ENCODE measurements around the gene IGFBP1.

IGFBP1 gene

DNA sequence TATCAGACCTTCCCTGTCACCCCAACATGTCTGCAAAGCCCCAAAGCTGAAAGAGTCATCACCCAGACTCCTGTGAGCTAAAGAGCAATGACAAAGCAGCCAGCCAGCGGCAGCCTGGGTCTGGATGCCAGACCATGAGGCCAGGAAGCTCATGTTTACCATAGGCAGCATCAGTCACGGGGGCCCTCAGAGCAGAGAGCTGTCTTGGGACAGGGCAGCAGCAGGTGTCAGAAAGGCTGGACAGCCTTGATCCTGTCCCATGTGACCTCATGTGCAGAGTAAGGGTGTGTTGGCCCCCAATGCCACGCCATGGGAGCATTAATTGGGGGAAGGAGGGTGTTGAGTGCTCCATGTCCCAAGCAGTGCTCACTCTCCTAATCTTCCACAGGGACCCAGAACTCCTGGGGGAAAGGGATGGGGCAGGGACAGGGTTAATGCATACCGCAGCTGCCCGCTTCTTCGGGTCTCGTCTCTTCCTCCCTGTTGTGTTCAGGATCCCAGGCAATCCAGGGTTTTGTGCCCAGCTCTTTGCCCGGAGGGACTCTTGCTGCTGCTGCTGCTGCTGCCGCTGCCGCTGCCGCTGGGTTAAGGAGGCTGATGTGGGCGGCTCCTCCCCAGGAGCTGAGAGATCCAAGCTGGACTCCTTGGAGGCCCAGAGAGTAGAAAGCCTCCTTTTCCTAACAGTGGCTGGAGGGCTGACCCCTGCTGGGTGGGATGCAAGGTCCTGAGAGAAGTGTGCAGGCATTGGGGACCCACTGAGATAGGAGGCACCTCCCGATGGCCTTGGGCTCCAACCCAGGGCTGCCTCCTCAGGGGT lies 22.5 kb upstream of the IGFBP1 start:
- H3K4me1 Mint-ChIP-seq: no peaks in the 10 kb centered on the region

DNA sequence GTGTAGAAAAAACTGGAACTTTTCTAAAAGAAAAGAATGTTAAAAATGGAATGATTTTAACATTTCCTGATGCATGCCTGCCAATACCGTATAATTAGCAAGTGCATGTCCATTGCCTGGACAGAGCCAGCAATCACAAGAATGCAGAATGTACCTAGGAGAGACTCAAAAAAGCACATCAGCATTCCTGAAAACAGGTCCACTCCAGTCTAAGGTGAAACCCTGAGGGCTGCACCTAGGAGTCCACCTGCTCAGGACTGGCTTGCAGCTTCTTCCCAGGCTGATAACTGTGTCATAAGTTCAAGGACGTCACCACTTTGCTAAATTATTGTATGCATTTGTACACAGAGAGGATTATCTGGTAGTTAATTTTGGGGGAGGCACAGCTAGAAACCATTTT lies 20.8 kb upstream of the IGFBP1 start:
- no peak overlapping the region for H3K4me3 Mint-ChIP-seq
- TF ChIP-seq, protein P1, sequence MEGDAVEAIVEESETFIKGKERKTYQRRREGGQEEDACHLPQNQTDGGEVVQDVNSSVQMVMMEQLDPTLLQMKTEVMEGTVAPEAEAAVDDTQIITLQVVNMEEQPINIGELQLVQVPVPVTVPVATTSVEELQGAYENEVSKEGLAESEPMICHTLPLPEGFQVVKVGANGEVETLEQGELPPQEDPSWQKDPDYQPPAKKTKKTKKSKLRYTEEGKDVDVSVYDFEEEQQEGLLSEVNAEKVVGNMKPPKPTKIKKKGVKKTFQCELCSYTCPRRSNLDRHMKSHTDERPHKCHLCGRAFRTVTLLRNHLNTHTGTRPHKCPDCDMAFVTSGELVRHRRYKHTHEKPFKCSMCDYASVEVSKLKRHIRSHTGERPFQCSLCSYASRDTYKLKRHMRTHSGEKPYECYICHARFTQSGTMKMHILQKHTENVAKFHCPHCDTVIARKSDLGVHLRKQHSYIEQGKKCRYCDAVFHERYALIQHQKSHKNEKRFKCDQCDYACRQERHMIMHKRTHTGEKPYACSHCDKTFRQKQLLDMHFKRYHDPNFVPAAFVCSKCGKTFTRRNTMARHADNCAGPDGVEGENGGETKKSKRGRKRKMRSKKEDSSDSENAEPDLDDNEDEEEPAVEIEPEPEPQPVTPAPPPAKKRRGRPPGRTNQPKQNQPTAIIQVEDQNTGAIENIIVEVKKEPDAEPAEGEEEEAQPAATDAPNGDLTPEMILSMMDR (IDR thresholded peaks at IDR 0.05; ENCODE audit: unreplicated experiment in 3 of 3): no peak
- no peaks in the 10 kb centered on the region for H3K9me3 Mint-ChIP-seq
- H3K27ac Mint-ChIP-seq: no peak overlapping the region
- H3K27me3 Mint-ChIP-seq (ENCODE audit: low read depth): peaks cover 8% of the 10 kb centered on the region
- H3K4me1 Mint-ChIP-seq: no peaks in the 10 kb centered on the region
- no peaks in the 10 kb centered on the region for H3K36me3 Mint-ChIP-seq (ENCODE audit: low read depth)

More for the DNA sequence above, 22.5 kb upstream of the IGFBP1 start:
- Mint-ChIP-seq H3K36me3 (ENCODE audit: low read depth) (no peaks in the 10 kb centered on the region), H3K27ac (no peak overlapping the region), H3K27me3 (ENCODE audit: low read depth) (peaks cover 8% of the 10 kb centered on the region), H3K4me3 (no peak overlapping the region), H3K9me3 (no peaks in the 10 kb centered on the region)
- TF ChIP-seq, protein P1 (IDR thresholded peaks at IDR 0.05; ENCODE audit: unreplicated experiment in 3 of 3): no peak

DNA sequence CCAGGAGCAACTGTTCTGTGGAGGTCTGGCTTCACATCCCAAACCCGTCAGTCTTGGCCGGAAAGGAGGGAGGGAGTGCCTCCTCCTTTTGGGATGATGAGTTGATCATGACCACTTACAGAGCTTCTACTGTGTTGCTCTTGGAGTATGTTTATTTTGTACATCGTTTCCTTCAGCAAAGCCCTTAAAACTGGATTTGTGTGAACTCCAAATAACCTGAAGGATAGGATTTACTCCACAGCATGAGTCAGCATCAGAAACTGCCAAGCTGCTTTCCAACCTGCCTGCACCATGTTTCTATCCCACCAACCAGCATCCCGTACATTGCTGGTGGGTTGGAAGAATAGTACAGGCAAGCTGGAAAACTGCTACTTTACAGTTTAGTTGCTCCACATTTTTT lies 18.9 kb upstream of the IGFBP1 start:
- Mint-ChIP-seq H3K36me3 (ENCODE audit: low read depth) (no peaks in the 10 kb centered on the region), H3K4me3 (no peak overlapping the region), H3K9me3 (no peaks in the 10 kb centered on the region), H3K27ac (no peak overlapping the region), H3K27me3 (ENCODE audit: low read depth) (peaks cover 3% of the 10 kb centered on the region), H3K4me1 (no peaks in the 10 kb centered on the region)
- TF ChIP-seq, protein P1 (IDR thresholded peaks at IDR 0.05; ENCODE audit: unreplicated experiment in 3 of 3): no peak

DNA sequence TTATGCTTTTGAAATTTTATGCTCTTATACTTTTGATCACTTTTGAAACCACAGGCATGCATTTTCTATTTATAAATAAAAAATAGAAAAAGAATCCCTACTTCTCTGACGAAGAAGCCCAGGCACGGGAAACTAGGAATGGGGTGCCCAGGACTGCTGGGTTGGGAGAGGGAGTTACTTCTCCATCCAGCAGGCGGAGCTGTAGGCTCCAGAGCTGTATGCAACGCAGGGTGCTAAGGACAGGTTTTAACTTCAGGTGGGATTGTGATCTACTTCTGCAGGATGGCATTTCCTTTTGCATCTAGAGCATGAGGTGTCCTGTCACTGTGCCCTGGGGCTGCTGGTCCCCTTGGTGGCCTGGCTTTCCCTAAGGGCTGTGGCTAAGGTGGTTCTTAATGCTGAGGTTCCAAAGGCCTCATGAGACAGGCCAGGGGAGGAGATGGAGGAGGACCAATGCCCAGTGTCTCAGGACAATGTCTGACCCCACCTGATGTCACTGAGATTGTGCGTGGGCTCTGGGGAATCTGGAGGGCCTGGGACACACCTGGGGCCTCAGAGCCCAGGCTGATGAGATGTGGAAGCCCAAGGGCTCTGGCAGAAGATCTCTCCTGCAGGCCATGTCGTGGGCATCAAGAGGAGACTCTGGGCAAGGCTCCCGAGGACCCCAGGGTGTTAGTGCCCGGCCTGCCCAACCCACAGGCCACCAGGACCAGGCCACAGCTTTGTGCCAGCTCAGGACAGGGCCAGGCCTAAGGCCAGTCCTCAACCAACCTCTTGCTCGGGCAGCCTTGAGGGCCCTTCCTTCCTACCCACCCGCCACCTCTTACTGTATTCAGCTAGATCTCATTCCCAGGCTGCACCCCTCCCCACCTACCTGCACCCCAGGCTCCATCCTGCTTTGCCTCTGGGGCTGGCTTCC lies 15.9 kb upstream of the IGFBP1 start:
- Mint-ChIP-seq H3K9me3 (peaks cover 3% of the 10 kb centered on the region), H3K4me1 (no peaks in the 10 kb centered on the region), H3K27me3 (ENCODE audit: low read depth) (peaks cover 3% of the 10 kb centered on the region), H3K27ac (no peak overlapping the region), H3K4me3 (no peak overlapping the region), H3K36me3 (ENCODE audit: low read depth) (no peaks in the 10 kb centered on the region)
- TF ChIP-seq, protein P1 (IDR thresholded peaks at IDR 0.05; ENCODE audit: unreplicated experiment in 3 of 3): peak; percentile 15 to 41 (median 28)

DNA sequence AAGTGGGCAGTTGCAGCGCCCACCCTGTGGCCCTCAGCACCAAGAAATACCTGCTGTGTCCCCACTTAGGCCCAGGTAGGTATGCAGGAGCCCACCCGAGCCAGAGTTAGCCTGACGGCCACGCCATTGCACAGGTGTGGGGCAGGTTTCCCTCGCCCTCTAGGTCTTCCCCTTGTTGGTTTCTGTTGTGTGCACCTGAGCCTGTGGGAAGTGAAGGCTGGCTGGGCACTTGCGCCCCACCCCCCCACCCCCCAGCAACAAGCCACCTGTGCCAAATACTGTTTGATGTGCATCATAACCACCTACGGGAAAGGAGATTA lies 15.3 kb upstream of the IGFBP1 start, which contains the start of gene CCDC201:
Gene CCDC201 (minus strand): TSS at position 48 of the 320 bp plus-strand sequence. CDS start 75 bp downstream, outside the sequence.
- no peak within 1 kb of the TSS for H3K4me3 Mint-ChIP-seq
- H3K27me3 Mint-ChIP-seq (ENCODE audit: low read depth): peaks cover 3% of the 10 kb centered on the region
- no peak within 1 kb of the TSS for H3K27ac Mint-ChIP-seq
- H3K9me3 Mint-ChIP-seq: peaks cover 8% of the 10 kb centered on the region
- H3K36me3 Mint-ChIP-seq (ENCODE audit: low read depth): no peaks in the 10 kb centered on the region
- TF ChIP-seq, protein P1 (IDR thresholded peaks at IDR 0.05; ENCODE audit: unreplicated experiment in 3 of 3): no peak
- H3K4me1 Mint-ChIP-seq: no peaks in the 10 kb centered on the region
